Measurements from ENCODE around the gene GUK1. TPM values are rescaled to one million over a fixed set of nuclear protein-coding genes. Genes with fewer than 3 reads are reported as not detected.

The GUK1 gene
- total RNA-seq, 4 donors from 2014 or later, result 292 to 354 (median 305) TPM

DNA sequence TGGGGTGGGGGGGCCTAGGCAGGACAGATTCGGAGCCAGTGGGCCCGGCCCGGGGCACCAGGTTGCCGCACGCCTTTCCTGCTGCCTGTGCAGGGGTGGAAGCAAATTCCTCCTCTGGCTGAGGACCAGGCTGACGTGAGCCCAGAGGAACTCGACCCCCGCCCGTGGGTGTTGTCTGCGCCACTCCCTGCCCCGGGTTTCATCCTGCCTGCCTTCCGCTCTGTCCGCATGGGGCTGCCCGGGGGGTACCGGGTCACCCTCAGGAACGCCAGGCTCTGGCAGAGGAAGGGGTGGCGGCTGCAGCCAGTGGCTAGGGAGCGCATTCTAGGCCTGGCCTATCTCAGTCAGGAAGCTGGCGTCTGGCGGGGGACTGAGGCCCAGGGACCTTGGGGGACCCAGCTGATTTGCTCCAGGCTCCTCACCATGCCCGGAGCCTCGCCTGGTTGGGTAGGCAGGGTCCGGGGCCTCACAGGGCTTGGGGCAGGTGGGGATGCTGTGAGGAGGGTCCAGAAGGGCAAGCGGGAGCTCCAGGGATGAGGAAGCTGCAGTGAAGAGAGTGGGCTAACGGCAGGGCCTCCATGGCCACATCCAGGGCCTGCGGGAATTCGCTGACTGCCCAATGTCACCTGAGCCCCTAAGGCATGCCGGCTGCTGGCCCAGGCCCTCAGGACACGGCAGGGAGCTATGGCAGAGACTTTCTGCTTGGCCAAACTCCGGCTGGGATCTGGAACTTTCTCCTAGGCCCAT is 23.1 kb downstream of the GUK1 start:
- intact Hi-C loops (cut with DNase I), result no loop called here
- peak overlapping the region in 1 of 4 donors; percentile 20 for H3K4me3 ChIP-seq
- H3K27ac ChIP-seq (replicated peaks in 1 of 4), result peak overlapping the region; percentile 65 to 100 (median 83)
- TF ChIP-seq, protein P1, sequence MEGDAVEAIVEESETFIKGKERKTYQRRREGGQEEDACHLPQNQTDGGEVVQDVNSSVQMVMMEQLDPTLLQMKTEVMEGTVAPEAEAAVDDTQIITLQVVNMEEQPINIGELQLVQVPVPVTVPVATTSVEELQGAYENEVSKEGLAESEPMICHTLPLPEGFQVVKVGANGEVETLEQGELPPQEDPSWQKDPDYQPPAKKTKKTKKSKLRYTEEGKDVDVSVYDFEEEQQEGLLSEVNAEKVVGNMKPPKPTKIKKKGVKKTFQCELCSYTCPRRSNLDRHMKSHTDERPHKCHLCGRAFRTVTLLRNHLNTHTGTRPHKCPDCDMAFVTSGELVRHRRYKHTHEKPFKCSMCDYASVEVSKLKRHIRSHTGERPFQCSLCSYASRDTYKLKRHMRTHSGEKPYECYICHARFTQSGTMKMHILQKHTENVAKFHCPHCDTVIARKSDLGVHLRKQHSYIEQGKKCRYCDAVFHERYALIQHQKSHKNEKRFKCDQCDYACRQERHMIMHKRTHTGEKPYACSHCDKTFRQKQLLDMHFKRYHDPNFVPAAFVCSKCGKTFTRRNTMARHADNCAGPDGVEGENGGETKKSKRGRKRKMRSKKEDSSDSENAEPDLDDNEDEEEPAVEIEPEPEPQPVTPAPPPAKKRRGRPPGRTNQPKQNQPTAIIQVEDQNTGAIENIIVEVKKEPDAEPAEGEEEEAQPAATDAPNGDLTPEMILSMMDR (IDR thresholded peaks at IDR 0.05), result no peak
- no peaks in the 10 kb centered on the region for H3K36me3 ChIP-seq
- WGBS, result 60% methylated on average over 8 of the region's 30 CpGs
- H3K9me3 ChIP-seq, result no peaks in the 10 kb centered on the region
- H3K4me1 ChIP-seq, result peaks cover 46 to 69% (median 62%) of the 10 kb centered on the region in 4 donors
- DNase-seq (ENCODE audit: extremely low spot score), result no peak
- peaks cover 0 to 22% (median 5%) of the 10 kb centered on the region in 4 donors for H3K27me3 ChIP-seq

DNA sequence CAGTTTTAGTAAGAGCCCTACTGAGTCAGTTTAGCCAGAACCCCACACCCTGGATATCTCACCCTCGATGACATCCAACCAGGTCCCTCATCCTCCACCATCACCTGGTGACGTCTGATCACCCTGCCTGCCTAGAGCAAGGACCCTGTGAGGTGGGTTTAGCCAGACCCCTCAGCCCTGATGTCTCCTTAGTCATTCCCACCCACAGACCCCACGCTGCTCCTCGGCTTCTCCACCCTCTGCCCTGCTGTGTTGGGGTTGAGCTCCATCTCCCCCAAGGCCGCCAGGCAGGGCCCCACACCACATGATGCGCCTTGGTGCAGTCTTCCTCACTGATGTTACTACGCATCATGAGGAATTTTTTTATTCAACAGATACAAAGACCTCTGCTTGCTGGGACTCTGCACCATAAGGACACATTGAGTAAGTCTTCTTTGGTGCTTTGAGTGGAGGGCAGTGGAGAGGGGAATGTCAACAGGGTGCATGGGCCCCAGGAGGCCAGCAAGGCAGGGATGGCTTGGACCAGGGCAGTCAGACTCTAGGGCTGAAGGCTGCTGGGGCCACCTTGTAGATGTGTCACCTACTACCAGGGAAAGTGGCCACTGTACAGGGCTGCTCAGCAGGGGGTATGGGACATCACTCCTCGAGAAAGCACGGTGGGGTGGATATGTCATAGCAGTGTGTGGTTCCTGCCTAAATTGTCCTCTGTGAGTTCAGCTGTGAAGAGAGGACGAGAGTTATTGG is 23.9 kb downstream of the GUK1 start:
- 94% methylated on average over 9 of the region's 10 CpGs for WGBS
- TF ChIP-seq, protein P1 (IDR thresholded peaks at IDR 0.05), result no peak
- TF ChIP-seq POLR2AphosphoS5 (IDR thresholded peaks at IDR 0.05), result no peak
- TF ChIP-seq POLR2A (IDR thresholded peaks at IDR 0.05; ENCODE audit: low read depth), result no peak
- no peak for TF ChIP-seq EP300 (IDR thresholded peaks at IDR 0.05)
- H3K4me1 ChIP-seq, result peaks cover 46 to 63% (median 58%) of the 10 kb centered on the region in 4 donors
- no peaks in the 10 kb centered on the region for H3K9me3 ChIP-seq
- no peak overlapping the region for H3K4me3 ChIP-seq
- peaks cover 0 to 22% (median 5%) of the 10 kb centered on the region in 4 donors for H3K27me3 ChIP-seq
- intact Hi-C loops (cut with DNase I), result no loop called here
- DNase-seq (ENCODE audit: extremely low spot score), result no peak
- no peaks in the 10 kb centered on the region for H3K36me3 ChIP-seq
- H3K27ac ChIP-seq (replicated peaks in 1 of 4), result peak overlapping the region; percentile 97 to 100 (median 100)

DNA sequence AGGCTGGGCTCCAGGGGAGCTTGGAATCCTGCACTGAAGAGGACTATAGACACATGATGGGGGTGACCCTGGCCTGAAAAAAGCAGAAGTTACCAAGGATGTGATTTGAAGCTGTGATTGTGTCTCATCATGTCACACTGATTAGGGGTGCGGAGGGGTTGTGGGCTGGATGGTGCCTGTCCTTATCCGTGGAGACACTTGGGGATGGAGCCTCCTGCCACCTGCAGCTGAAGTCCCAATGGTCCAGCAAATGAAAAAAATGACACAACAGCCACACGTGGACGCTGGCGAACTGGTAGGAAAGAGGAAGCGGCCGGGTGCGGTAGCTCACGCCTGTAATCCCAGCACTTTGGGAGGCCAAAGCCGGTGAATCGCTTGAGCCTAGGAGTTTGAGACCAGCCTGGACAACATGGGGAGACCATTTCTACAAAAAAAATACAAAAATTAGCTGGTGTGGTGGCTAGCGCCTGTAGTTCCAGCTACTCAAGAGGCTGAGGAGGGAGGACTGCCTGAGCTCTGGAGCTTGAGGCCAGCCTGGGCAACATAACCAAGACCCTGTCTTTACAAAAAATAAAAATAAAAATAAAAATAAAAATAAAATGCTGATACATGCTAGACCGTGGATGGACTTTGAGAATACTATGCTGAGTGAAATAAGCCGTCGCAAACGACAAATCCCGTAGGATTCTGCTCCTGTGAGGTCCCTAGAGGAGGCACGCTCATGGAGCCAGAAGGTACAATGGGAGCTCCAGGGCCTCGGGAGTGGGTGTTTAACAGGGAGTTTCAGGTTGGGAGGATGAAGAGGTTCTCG is 24.7 kb downstream of the GUK1 start:
- WGBS, result 54% methylated on average over 20 of the region's 20 CpGs
- peak overlapping the region; percentile 76 to 99 (median 88) for H3K4me3 ChIP-seq
- TF ChIP-seq POLR2AphosphoS5 (IDR thresholded peaks at IDR 0.05) (no peak), EP300 (IDR thresholded peaks at IDR 0.05) (no peak), POLR2A (IDR thresholded peaks at IDR 0.05; ENCODE audit: low read depth) (no peak)
- TF ChIP-seq, protein P1 (IDR thresholded peaks at IDR 0.05), result no peak
- peaks cover 46 to 59% (median 52%) of the 10 kb centered on the region in 4 donors for H3K4me1 ChIP-seq
- no peaks in the 10 kb centered on the region for H3K9me3 ChIP-seq
- intact Hi-C loops (cut with DNase I), result loop anchor here (5.0 kb wide), 1 partner anchor 32 kb away; no protein-coding TSS in a partner anchor
- peaks cover 0 to 5% (median 0%) of the 10 kb centered on the region in 4 donors for H3K36me3 ChIP-seq
- H3K27me3 ChIP-seq, result peaks cover 0 to 22% (median 5%) of the 10 kb centered on the region in 4 donors
- no peak for DNase-seq (ENCODE audit: extremely low spot score)
- peak overlapping the region; percentile 97 to 100 (median 100) for H3K27ac ChIP-seq (replicated peaks in 1 of 4)

DNA sequence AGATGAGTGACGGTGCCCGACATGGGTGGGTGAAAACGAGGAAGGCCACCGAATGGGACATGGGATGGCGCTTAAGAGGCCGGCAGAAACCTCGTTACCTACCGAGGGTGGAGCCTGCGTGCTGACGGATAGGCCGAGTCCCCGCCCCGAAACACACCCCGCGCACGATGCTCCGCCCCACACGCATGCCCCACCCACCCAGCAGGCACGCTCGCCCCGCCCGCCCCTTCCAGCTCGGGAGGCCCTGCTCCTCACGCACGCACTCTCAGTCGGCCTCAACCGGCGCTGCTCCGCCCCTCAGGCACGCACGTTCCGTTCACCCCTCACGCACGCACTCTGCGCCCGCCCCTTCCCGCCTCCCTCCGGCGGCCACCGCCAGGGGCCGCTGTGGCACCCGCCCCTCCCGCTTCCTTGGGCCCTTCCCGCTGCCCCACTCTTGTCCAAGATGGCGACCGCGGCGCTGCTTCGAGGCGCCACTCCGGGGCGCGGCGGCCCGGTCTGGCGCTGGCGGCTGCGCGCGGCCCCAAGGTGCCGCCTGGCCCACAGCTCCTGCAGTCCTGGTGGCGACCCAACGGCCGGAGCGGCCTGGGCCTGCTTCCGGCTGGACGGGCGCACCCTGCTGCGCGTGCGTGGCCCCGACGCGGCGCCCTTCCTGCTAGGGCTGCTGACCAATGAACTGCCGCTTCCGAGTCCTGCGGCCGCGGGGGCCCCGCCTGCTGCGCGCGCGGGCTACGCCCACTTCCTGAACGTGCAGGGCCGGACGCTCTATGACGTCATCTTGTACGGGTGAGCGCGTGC is 25.5 kb downstream of the GUK1 start, which contains the start of gene IBA57:
IBA57 (plus strand) TSS at position 433 of the 798 bp plus-strand sequence; CDS start at position 446, 13 bp downstream.
- peak; percentile 77 for TF ChIP-seq POLR2A (IDR thresholded peaks at IDR 0.05; ENCODE audit: low read depth)
- TF ChIP-seq POLR2AphosphoS5 (IDR thresholded peaks at IDR 0.05), result peak; percentile 88 to 95
- peak; percentile 93 for TF ChIP-seq EP300 (IDR thresholded peaks at IDR 0.05)
- TF ChIP-seq, protein P1 (IDR thresholded peaks at IDR 0.05), result peak; percentile 93 to 97 (median 94)
- Histone ChIP-seq H3K4me3 (peak within 1 kb of the TSS; percentile 76 to 99 (median 88)), H3K27ac (replicated peaks in 1 of 4) (peak within 1 kb of the TSS; percentile 97 to 100 (median 100)), H3K27me3 (peaks cover 0 to 22% (median 5%) of the 10 kb centered on the region in 4 donors), H3K4me1 (peaks cover 46 to 51% (median 50%) of the 10 kb centered on the region in 4 donors), H3K9me3 (no peaks in the 10 kb centered on the region), H3K36me3 (peaks cover 0 to 7% (median 4%) of the 10 kb centered on the region in 4 donors)
- WGBS, result 0% methylated on average over 56 of the region's 93 CpGs
- intact Hi-C loops (cut with DNase I), result loop anchor here (5.0 kb wide), 1 partner anchor 33 kb away; no protein-coding TSS in a partner anchor
- peak; percentile 100 for DNase-seq (ENCODE audit: extremely low spot score)

All from esophagus muscularis mucosa (tissue), 4 donors.